K562 (cell line): ENCODE results near the gene F11R. TPM values are rescaled to one million over a fixed set of nuclear protein-coding genes. Genes with fewer than 3 reads are reported as not detected.
"Not testable (repeated sequence)": the region's sequence is repeated elsewhere in the genome, so short reads cannot be mapped to it uniquely, and the experiment has no call there.

Experiments
- CEBPB ChIP-seq: fragments of 450-650 bp; IDR thresholded peaks from 2 replicates; pipeline ENCODE4 v1.6.1; 2016; ENCODE audit warnings: missing genetic modification characterization, missing compliant biosample characterization
- CUX1 ChIP-seq: fragments of 200-800 bp; sonication (Bioruptor generic); IDR thresholded peaks from 2 replicates; pipeline ENCODE4 v1.6.1; 2016; ENCODE audit warnings: missing genetic modification characterization, missing compliant biosample characterization
- DIDO1 ChIP-seq: fragments of 450-650 bp; IDR thresholded peaks from 2 replicates; pipeline ENCODE4 v1.6.1; 2016; ENCODE audit warnings: low read depth, missing biosample characterization, missing genetic modification characterization
- DMBX1 ChIP-seq: fragments of 250-450 bp; sonication (Bioruptor Pico); IDR thresholded peaks from 2 replicates; pipeline ENCODE4 v1.8.0; 2022; ENCODE audit warnings: inconsistent platforms, mild to moderate bottlenecking, moderate library complexity, borderline replicate concordance
- FOXO4 ChIP-seq: fragments of 450-650 bp; formaldehyde crosslinking; IDR thresholded peaks from 2 replicates; pipeline ENCODE4 v1.4.0; 2020; ENCODE audit warnings: mild to moderate bottlenecking, moderate library complexity
- HBP1 ChIP-seq: fragments of 450-650 bp; formaldehyde crosslinking; IDR thresholded peaks from 2 replicates; pipeline ENCODE4 v1.4.0; 2022; ENCODE audit warnings: missing genetic modification characterization
- HDAC8 ChIP-seq: fragments of 450-650 bp; IDR thresholded peaks from 2 replicates; pipeline ENCODE4 v1.6.1; 2016; ENCODE audit warnings: mild to moderate bottlenecking, missing genetic modification characterization, moderate library complexity, missing compliant biosample characterization
- HSF4 ChIP-seq: fragments of 250-450 bp; sonication (Bioruptor Pico); IDR thresholded peaks from 2 replicates; pipeline ENCODE4 v2.1.2; 2022; ENCODE audit warnings: mild to moderate bottlenecking, moderate library complexity, borderline replicate concordance
- KLF13 ChIP-seq: fragments of 450-650 bp; IDR thresholded peaks from 2 replicates; pipeline ENCODE4 v1.6.1; 2016; ENCODE audit warnings: missing genetic modification characterization, low read depth, mild to moderate bottlenecking, missing compliant biosample characterization, moderate library complexity, borderline replicate concordance
- MEF2D ChIP-seq: conservative IDR thresholded peaks from 2 replicates; pipeline ENCODE4 v1.6.1; 2016; ENCODE audit warnings: low read depth, missing genetic modification characterization, missing compliant biosample characterization
- SMAD3 ChIP-seq: fragments of 450-650 bp; formaldehyde crosslinking; conservative IDR thresholded peaks from 2 replicates; pipeline ENCODE4 v1.4.0; 2020; ENCODE audit warnings: mild to moderate bottlenecking
- ZNF445 ChIP-seq: fragments of 250-450 bp; sonication (Bioruptor Pico); IDR thresholded peaks from 2 replicates; pipeline ENCODE4 v1.4.0; 2020; ENCODE audit warnings: low read depth, mild to moderate bottlenecking, moderate library complexity
- ZNF561 ChIP-seq: fragments of 450-650 bp; formaldehyde crosslinking; conservative IDR thresholded peaks from 2 replicates; pipeline ENCODE4 v1.4.0; 2020; ENCODE audit warnings: mild to moderate bottlenecking, moderate library complexity
- ZNF668 ChIP-seq: fragments of 250-450 bp; sonication (Bioruptor Pico); IDR thresholded peaks from 2 replicates; pipeline ENCODE4 v1.8.0; 2022; ENCODE audit warnings: mild to moderate bottlenecking, inconsistent platforms
- ZNF740 ChIP-seq, 3 experiments: fragments of 200-800 bp in 1 of 3; sonication (Bioruptor generic) in 1 of 3; sonication (generic) in 1 of 3; formaldehyde crosslinking in 1 of 3; IDR thresholded peaks; 2 replicates each; pipeline versions ENCODE4 v1.6.1 to v1.8.0; 2016 to 2022; ENCODE audit warnings: mild to moderate bottlenecking in 2 of 3, missing compliant biosample characterization in 2 of 3, missing genetic modification characterization in 2 of 3, missing genetic modification reagents in 1 of 3
- polyA plus RNA-seq, 8 experiments: library from polyadenylated mRNA; depleted of rRNA in 4 of 8; stranded (reverse) in 5 of 8; unstranded in 3 of 8; fragments of >200 nt; fragmentation: Nextera tagmentation in 2 of 8; fragmentation: Illumina TruSeq in 1 of 8; extraction: Ambion mirVana in 2 of 8; extraction: Trizol in 1 of 8; gene quantifications; 2 replicates each; pipeline versions ENCODE4 v1.2.1 to v1.2.3, GENCODE V29; 2011 to 2014; ENCODE audit warnings: inconsistent platforms in 1 of 8, missing spikeins in 1 of 8
- total RNA-seq, 7 experiments: library from RNA; depleted of rRNA in 6 of 7; stranded (reverse); fragments of >200 nt in 6 of 7; fragmentation: Illumina TruSeq in 2 of 7; extraction: Trizol in 2 of 7; gene quantifications; 2 replicates each; pipeline versions ENCODE4 v1.2.1 to v1.2.3, GENCODE V29; 2011 to 2021; ENCODE audit warnings: low replicate concordance in 1 of 7

Gene F11R
- total and polyA plus RNA-seq, 9 of the 15 experiments (the other 6 are each of a cell fraction or from before 2014, with no cell fraction given): 27.4 to 187 (median 52.5) TPM

- TF ChIP-seq SMAD3 (CRISPR knock-in tag): peak; percentile 79
- TF ChIP-seq DMBX1 (CRISPR knock-in tag): peak; percentile 98
- TF ChIP-seq MEF2D (tag): peak; percentile 87
- 0 out of 2 replicates have a peak, but pooled peaks have one; percentile 28 for TF ChIP-seq ZNF561 (CRISPR knock-in tag)
- 0 out of 2 replicates have a peak, but pooled peaks have one; percentile 33 for TF ChIP-seq HBP1 (CRISPR knock-in tag)
- TF ChIP-seq HDAC8 (tag): peak; percentile 74; the same call in 1 of the 2 replicates
- TF ChIP-seq ZNF445: peak; percentile 75; the same call in 1 of the 2 replicates
- peak; percentile 60 for TF ChIP-seq CEBPB
- TF ChIP-seq HSF4 (CRISPR knock-in tag): peak; percentile 76; the same call in 1 of the 2 replicates
- peak; percentile 92 for TF ChIP-seq ZNF668
- TF ChIP-seq ZNF740 (CRISPR knock-in tag; IDR thresholded peaks at IDR 0.05): not testable (repeated sequence)
- TF ChIP-seq ZNF740 (tag; IDR thresholded peaks at IDR 0.05): peak in 1 of 2 experiments; percentile 84; a peak in 2 of 4 replicates
- peak; percentile 50; the same call in 1 of the 2 replicates for TF ChIP-seq DIDO1 (tag)
- TF ChIP-seq FOXO4 (CRISPR knock-in tag): peak; percentile 88; the same call in 1 of the 2 replicates
- 0 out of 2 replicates have a peak, but pooled peaks have one; percentile 38 for TF ChIP-seq CUX1 (CRISPR knock-in tag)
- peak; percentile 58; the same call in 1 of the 2 replicates for TF ChIP-seq KLF13 (tag)
These were observed 4.3 kb downstream of the F11R start (continued) for GRCh38 chr1:161016683-161017082.
